SIG-M5 treated with dmso at 0.1 percent for 504 hours (cell line): ENCODE results near the gene ANAPC4.

Experiments used
- DNase-seq: peaks from one replicate; lab custom pipeline; 2025; ENCODE audit not compliant: unreplicated experiment; lab: John Stamatoyannopoulos, UW

ANAPC4 gene

DNA sequence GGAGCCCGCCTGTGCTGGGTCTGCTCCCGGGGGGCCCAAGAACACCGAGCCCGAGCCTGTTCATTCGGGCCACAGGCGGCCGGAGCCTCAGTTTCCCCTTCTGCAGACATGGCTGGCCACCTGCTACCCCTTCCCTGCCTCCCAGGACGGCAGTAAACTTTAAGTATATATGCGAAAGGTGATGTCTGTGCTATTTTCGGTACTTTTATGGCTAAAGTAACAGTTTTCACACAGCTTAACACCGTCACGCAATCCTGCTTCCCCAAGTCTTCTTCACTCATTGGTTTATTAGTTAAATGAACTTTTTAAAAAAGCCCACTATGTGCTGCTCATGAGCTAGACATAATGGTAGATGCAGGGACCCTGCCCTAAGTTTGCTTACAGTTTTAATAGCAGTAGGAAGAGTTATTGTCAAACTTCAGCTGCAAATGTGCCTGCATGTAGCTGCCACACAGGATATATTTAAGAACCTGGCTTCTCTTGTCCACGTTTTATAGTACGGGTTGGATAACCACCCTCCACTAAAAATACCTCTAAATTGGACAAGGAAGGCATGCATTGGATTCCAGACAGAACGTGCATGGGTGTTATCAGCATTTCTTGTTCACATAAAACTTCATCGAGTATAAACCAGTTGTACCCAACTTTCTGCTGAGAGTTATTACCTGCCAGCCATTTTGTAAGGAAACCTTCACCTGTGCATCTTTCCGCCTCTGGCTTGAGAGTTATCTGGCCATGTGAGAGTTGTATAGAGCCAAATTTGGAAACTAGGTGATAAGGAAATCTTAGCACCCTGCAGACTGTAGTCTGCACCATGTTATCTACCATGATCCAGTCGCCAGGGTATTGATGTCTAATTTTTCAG, 741 bp downstream of the ANAPC4 start:
- DNase-seq = peak; percentile 17

DNA sequence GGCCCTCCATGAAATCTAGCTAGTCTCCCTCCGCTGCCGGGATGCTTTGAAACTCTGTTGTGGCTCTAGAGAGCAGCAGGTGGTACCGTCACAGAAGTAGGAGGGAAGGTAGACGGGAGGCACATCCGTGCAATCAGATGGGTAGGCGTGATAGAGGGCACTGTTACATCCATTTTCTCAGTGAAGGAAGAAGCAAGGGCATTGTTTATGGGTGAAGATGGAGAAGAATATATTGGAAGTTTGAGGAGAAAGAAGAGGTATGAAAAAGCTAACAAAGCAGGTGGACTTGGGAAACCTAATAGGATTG, 1.3 kb downstream of the ANAPC4 start:
- no peak for DNase-seq

DNA sequence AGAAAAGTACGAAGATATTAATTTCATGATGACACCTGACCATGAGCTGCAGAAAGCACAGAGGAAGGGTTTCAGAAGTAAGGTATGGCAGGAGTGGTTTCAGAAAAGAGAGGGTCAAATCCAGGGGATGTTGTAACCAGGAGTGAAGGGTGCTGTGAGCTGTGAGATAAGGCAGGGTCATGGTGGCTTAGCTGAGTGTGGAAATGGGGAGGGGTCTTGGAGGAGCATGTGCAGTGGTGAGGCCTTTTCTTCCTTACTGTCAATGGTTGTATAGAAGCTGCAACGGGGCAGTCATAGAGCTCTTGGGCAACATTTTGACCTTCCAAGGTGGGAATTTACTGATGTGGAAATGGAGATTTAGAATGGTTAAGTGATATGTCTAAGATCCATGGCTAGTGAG, 2.5 kb downstream of the ANAPC4 start:
- no peak for DNase-seq

DNA sequence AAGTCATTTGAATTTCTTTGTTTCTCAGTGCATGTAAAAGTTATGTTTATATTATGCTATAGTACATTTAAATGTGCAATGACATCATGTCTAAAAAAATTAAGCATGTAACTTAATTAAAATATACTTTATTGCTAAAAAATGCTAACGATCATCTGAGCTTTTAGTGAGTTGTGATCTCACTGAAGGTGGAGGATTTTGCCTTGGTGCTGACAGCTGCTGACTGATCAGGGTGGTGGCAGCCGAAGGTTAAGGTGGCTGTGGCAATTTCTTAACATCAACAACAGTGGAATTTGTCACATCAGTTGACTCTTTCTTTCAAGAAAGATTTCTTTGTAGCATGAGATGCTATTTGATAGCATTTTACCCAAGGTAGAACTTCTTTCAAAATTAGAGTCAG, 6.6 kb downstream of the ANAPC4 start:
- no peak for DNase-seq

DNA sequence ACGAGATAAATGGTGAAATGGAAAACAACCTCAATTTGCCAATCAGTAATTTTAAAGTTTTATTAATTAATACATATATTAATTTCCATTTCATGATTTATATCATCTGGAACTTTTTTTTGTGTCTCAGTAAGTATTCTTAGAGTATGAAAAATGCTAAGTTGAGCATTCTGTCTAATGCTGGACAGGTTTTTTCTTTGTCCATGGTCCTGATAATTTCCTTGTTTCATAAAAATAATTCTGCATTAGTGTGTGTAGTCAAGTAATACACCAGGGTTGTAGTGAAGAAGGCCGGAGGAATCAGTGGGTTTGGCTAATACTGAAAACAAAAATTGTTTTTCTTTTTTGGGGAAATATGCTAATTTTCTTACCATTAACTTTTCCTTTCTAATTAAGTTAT, 9.9 kb downstream of the ANAPC4 start:
- no peak for DNase-seq

DNA sequence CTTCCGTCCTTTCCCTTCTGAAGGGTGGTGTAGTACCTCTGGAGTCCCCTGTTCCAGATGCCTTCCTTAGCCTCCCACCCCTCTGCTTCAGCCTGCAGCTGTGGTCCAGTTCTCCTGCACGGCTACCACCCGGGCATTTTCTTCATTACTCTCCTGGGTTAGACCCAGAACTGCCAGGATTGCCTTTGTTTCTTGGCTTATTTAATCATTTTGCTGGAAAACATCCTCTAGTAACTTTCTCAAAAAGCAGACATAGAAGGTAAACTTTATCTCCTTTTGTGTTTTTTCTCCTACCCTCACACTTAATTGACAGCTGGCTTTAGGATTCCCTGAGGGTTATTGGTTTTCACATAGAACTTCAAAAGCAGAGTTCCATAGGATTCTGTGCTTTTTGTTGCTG, 20.2 kb downstream of the ANAPC4 start:
- DNase-seq = no peak

DNA sequence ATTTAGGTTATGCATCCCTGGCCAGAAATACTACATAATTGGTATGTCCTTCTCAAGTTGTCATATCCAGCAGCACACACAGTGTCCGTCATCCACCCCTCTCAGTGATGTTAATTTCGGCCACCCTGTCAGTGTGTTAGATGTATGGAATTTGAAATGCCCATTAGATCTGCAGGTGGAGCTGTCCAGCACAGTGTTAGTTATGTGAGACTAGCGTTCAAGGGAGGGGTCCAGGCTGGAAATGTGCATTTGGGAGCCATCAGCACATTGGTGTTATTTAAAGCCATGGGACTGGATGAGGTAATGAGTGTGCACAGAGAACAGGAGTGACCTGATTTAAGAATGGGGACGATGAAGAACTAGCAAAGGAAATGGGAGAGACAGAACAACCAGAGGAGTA, 22.4 kb downstream of the ANAPC4 start:
- DNase-seq = no peak

DNA sequence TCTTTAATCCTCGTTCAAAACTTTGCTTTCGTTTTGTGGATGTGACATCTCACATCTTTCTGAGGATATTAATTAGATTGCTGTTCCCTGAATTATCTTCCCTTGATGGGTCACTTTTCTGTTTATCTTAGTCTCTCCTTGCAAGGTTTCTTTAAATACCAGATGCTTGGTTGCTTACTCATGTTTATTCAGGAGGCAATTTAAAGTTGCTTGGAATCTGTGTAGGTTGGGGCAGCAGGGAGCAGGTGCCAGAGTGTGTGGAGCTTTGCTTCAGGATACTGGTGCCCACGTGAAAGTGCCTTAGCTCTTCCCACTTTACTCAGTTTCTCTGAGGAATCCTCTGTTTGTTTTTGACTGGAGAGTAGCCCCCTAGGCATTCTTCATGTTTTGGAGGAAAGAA, 24.0 kb downstream of the ANAPC4 start:
- peak; percentile 7 for DNase-seq

DNA sequence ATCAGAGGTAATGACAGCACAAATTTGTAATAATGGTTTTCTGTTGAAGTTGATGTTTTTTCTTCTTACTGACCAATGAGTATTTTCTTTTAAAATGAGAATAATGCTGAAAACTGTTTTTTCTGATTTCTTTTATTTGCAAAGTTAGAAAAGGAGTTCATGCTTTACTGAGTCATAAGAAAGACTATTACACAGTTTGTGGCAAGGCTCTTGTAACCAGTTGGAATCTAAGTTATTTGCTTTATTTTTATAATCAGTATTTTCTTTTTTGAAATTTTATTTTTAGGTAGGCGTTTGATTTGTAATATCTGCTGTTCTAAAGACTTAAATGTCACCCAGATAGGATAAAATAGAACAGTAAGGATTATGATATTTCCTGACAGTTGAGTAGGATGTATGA, 25.5 kb downstream of the ANAPC4 start:
- DNase-seq = no peak

DNA sequence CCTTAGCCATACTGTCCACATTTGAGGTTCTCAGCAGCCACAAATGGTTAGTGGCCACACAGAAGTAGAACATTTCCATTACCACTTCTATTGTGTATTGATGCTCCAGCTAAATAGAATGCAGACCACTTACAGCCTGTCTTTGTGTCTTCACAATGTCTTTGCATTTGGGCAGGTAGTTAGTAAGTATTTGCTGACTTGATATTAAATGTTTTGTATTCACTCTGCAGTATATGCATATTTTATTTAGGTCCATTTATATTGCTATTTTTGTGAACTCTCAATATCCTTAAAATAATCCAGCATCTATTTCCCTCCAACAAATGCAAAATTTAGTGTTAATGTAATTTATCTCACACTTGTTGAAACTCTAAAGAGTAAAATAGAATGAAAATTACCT, 26.6 kb downstream of the ANAPC4 start:
- no peak for DNase-seq

DNA sequence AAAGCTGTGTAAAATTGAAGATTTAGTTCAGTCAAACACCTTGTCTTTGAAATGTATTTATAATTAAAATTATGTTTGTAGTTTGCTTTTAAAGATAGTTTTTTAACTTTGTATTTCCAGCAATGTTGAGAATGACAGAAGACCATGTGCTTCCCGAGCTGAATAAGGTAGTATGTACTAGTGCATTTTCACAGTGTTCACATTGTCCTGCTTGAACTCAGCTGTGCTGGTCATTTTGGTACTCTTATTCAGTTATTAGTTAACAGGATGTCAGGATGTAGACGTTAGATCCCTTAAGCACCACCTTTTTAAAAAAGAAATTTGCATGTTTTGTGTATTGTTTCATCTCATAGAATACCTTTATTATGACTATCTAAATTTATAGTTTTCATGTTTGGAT, 28.4 kb downstream of the ANAPC4 start:
- DNase-seq = no peak

DNA sequence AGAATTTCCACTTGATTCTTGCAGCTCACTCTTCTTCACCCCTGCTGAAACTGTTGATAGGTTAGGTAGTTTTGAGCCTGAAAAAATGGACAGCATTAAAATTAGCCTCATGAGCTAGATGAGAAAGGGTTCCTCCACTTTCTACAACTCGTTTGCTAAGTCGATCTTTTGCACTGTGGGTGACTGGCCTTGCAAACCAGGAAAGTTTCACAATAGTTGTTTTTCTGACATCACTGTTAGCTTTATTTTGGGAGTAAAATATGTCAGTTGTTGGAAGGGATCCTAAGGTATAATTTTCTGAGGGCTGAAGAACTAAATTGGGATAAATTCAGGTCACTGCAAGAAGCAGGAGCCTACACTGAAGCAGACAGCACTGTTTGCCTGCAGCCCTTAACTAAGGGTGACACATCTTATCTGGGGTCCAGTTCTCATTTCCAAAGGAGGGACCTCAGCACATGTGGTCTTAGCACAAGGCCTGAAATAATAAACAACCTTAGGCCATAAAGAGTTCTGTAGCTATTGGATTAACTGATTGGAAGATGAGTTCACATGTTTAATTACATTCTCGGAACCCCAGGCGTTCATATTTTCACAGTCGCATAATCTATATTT, 29.1 kb downstream of the ANAPC4 start:
- no peak for DNase-seq

DNA sequence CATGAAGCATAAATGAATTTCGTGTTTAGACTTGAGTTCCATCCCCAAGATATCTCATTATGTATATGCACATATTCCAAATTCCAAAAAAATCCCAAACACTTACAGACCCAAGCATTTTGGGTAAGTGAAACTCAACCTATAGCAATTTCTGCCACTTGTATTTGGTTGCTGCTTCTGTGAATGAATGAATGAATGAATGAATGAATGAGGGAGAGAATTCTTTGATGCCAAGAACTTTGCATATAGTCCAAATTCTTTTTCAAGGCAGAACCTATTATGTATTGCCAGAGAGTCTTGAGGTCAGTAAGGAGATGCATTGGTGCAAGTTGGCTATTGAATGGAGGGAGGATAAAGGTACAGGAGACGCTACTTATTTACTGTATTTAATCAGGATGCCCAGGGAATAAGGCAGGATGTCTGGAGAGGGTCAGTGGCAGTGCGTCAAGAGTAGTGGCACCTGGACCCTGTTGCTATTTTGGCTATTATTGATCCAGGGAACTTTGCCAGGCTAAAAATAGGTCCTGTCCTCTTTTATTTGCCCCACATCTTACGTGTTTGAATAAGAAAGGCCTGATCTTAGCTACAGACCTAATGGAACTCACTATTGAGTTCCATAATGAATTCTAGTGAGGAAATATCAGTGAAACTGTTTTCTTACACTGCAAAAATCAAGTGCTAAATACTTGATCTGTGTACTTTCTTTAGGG, 33.9 kb downstream of the ANAPC4 start:
- DNase-seq = no peak

DNA sequence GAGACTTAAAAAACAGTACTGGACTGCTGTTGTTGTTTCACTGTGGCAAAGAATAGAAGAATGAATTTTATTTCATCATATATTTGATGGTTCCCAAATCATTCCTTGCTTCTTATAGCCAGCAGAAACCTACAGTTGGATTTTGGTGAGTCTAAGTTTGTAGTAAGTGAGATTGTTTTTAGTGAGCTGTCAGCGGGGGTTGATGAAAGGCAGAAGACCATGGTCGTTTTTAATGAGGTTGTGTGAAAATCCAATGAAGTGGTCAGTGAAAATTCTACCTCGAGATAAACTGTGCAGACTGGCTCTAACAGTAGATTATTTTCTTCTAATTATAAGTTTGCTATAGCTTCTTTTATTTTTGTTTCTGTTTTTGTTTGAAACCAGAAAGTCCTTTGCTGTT, 36.2 kb downstream of the ANAPC4 start:
- no peak for DNase-seq

DNA sequence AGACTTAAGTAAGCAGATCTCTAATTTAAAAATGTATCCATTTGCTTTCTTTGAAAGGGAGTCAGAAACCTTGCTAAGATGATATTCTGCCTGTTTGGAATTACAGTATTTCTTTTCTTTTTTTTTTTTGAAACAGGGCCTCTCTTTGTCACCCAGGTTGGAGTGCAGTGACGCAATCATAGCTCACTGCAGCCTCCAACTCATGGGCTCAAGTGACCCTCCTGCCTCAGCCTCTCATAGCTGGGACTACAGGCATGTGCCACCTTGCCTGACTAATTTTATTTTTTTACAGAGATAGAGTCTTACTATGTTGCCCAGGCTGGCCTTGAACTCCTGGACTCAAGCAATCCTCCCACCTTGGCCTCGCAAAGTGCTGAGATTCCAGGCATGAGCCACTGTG, 40.0 kb downstream of the ANAPC4 start:
- no peak for DNase-seq

DNA sequence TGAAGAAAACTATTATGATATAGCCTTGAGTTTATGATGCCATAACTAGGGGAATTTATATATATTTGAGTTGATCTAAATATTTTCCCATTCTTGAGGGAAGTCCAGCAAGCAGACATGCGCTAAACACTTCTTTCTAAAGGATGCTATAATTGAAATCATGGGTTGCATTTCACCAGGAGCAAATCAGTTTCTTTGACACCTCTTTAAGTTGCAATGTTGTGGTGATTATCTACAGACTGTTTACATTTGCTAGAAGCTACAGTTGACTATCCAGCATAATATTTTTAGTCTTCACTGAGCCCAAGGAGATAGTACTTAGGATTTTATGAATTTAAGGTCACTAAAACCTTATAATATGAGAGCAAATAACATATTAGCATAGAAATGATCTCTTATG, 43.9 kb downstream of the ANAPC4 start:
- DNase-seq = no peak

DNA sequence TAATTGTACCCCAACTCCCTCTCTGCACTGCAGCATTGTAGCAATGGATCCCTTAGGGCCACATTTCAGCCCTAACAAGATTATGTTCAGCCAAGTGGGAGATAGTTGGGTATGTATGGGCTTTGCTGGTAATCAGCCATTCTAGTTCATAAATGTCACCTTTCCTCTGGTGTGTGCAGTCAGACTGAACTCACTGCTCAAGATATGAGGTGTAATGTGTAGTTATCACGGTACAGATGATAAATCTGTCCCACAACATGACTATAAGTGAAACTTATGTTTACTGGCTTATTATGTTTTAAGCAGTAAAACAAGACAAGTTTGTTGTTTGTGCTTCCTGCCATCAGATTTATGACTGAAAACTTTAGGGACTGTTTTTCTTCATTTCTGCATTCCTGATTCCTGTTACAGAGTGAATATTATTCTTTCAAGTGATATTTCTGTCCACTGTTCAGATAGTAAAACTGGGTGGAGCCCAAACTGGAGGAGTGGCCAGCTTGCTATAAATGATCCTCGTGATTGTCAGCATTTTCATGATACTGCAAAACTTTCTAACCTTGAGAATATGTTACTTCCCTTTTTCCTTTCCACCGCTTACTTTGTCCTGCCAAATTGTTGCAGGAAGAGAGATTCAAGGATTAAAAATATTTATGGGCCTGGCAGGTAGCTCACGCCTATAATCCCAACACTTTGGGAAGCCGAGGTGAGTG, 44.9 kb downstream of the ANAPC4 start:
- no peak for DNase-seq

DNA sequence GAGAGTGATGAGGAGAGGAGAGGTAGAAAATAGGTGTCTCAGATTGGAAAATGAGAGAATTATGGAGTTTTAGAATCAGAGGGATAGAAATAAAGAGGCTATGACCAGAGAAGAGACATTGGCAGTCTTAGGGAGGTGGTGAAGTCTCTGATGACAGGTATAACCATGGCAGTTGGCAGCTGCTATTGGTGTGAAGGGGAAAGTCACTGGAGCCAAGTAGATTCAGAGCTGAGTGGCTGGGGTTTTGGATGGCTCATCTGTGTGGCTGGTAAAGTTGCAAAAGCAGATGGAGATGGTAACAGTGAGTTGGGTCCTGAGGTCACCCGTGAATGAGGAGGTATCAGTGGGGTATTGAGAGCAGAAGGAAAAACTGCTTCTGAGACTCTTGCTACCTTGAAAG, 46.5 kb downstream of the ANAPC4 start:
- no peak for DNase-seq

DNA sequence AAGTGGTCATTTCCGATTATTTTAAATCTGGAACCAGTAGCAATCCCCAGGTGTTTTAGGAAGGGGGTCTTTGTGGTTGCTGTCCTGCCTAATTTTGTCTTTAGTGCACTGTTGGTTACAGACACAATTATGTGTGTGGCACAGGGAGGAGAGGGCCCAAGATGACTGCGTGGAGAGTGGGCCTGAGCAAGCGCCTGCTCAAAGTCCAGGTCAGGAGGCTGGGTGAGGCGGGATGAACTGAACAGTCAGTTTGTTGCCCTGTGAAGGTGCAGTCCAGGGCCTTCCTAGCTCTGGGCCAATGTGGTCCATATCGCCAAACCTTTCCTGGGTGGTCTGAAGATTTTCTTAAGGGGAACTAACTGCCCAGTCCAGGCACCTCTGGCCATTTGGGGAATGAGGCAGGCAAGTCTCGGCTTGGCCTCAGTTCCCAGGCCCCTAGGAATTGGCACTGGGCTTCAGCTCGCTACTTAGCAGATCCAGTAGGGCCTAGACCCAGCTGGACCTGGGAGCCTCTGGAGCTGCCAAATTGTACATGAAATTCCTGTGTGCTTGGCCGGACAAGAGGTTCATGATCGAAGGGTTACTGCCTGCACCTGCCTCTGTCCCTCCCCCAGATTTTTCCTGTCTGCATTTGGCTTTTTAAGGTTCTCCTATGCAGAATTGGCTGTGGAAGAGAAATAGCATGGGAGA, 47.6 kb downstream of the ANAPC4 start:
- no peak for DNase-seq

DNA sequence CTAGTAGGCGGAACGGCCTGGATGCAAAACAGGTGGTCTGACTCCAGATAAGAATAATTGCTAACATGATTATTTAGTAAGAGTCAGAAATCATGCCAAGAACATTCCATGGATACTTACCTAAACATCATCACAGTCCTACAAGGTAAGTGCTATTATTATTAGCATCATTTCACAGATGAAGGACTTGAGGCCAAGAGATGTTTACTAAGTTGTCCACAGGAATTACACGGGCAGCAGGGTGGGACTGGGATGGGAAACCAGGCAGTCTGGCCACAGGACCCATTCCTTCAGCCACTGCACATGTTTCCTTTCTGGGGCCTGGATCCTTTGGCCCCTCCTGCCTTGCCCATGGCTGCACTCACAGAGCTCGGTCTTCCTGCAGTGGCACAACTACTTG, 48.3 kb downstream of the ANAPC4 start:
- no peak for DNase-seq

DNA sequence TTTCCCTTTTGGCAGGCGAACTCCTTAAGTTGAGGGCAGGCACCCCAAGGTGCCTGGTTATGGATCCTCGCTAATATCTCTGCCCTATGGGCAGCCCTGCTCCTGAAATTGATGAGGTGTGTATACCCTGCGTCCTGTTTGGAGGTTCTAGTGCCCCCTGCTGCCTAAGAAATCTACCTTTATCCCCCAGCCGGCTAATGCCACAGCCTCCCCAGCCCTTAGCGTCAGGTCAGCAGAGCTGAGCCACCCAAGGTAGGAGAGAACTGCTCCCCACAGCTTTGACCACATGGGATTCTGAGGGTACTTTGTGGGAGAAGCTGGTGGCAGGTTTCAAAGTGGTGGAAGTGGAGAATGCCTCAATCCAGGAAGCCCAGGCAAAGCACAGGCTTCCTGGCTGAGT, 50.8 kb downstream of the ANAPC4 start:
- DNase-seq = no peak
